Spleen (tissue), 11 donors: ENCODE data around the gene FLT4. TPM values are rescaled to one million over a fixed set of nuclear protein-coding genes. Genes with fewer than 3 reads are reported as not detected.

Source experiments
- DNase-seq: peaks from one replicate; pipeline ENCODE4 v3.0.0-alpha.2; 2020
- H3K27ac ChIP-seq, 8 donors: fragments of 200-600 bp; sonication (generic) in 7 of 8; 1 replicate in 4 of 8; 2 replicates in 4 of 8; pipeline versions ENCODE4 v1.5.0 to v1.8.0; 2016 to 2021; ENCODE audit warnings: inconsistent platforms in 4 of 8, mild to moderate bottlenecking in 4 of 8, moderate library complexity in 1 of 8
- H3K27me3 ChIP-seq, 7 donors: fragments of 200-600 bp; sonication (generic) in 6 of 7; replicated peaks in 1 of 7; 1 replicate in 4 of 7; 2 replicates in 3 of 7; pipeline versions ENCODE4 v1.5.0 to v1.8.0; 2016 to 2021; ENCODE audit warnings: inconsistent platforms in 3 of 7, mild to moderate bottlenecking in 1 of 7
- H3K36me3 ChIP-seq, 6 donors: fragments of 200-600 bp; sonication (generic) in 5 of 6; 1 replicate in 4 of 6; 2 replicates in 2 of 6; pipeline versions ENCODE4 v1.5.0 to v1.8.0; 2016 to 2021; ENCODE audit warnings: inconsistent platforms in 2 of 6
- H3K4me1 ChIP-seq, 6 donors: fragments of 200-600 bp; sonication (generic) in 5 of 6; 1 replicate in 3 of 6; 2 replicates in 3 of 6; pipeline versions ENCODE4 v1.5.0 to v1.8.0; 2016 to 2021; ENCODE audit warnings: inconsistent platforms in 3 of 6
- H3K4me3 ChIP-seq, 8 donors: fragments of 200-600 bp; sonication (generic) in 7 of 8; 1 replicate in 4 of 8; 2 replicates in 4 of 8; pipeline versions ENCODE4 v1.5.0 to v1.8.0; 2016 to 2021; ENCODE audit warnings: inconsistent platforms in 4 of 8, mild to moderate bottlenecking in 4 of 8, moderate library complexity in 2 of 8
- H3K9me3 ChIP-seq, 8 donors: fragments of 200-600 bp; sonication (generic) in 7 of 8; 1 replicate in 4 of 8; 2 replicates in 4 of 8; pipeline versions ENCODE4 v1.5.0 to v1.8.0; 2016 to 2021; ENCODE audit warnings: inconsistent platforms in 4 of 8
- CTCF ChIP-seq, 11 experiments: fragments of 200-600 bp in 7 of 11; fragments of 450-650 bp in 4 of 11; sonication (generic) in 4 of 11; IDR thresholded peaks in 8 of 11; conservative IDR thresholded peaks in 3 of 11; 1 replicate in 7 of 11; 2 replicates in 4 of 11; pipeline versions ENCODE4 v1.4.0 to v1.8.0; 2016 to 2021; ENCODE audit warnings: antibody characterized with exemption in 11 of 11, inconsistent platforms in 4 of 11, mild to moderate bottlenecking in 1 of 11
- POLR2A ChIP-seq, 3 donors: fragments of 450-650 bp; IDR thresholded peaks; one replicate each; pipeline ENCODE4 v1.5.1; 2017; ENCODE audit warnings: antibody characterized with exemption in 3 of 3, mild to moderate bottlenecking in 1 of 3
- POLR2AphosphoS5 ChIP-seq, 3 donors: sonication (generic); formaldehyde crosslinking; IDR thresholded peaks; one replicate each; pipeline ENCODE4 v1.5.1; 2017; ENCODE audit warnings: antibody characterized with exemption in 3 of 3
- WGBS, 5 donors: extraction: QIAGEN DNeasy Blood & Tissue Kit in 3 of 5; methylation state at CpG; one replicate each; pipeline versions ENCODE4 v1.1.5 to v1.1.7; 2013 to 2018; 5-methylcytosine and 5-hydroxymethylcytosine counted together
- intact Hi-C: fragments of 100-400 bp; cut with DNase I; formaldehyde crosslinking; loops from one replicate; pipeline ENCODE4 v1.15.0; 2023; ENCODE audit warnings: low total_unique reads
- polyA plus RNA-seq, 3 donors: library from polyadenylated mRNA; stranded (reverse); fragments of 200-250 nt; gene quantifications; one replicate each; pipeline ENCODE4 v1.2.1, GENCODE V29; 2013
- total RNA-seq, 7 donors: library from RNA; depleted of rRNA in 3 of 7; stranded (reverse); fragments of >200 nt in 3 of 7; fragmentation: NEBNext Ultra II Directional in 4 of 7; extraction: Animal tissue kit (Norgen Biotek cat#: 25700) in 4 of 7; gene quantifications; one replicate each; pipeline versions ENCODE4 v1.1.0 to v1.2.1, GENCODE V29; 2016 to 2021
- donor health status: healthy with polysubstance abuse.
- donor health status: DM: no; HTN: no; CAD: no; lungs with moderate emphysema.
- donor health status: DM: no; HTN: no; CAD: no.
- donor health status: Bipolar disorder and iron deficiency.
- donor health status: healthy.
- donor health status: DM: no; HTN: no; CAD: no.
- donor health status: DM: yes; HTN: yes; CAD: no.

The FLT4 gene
- total and polyA plus RNA-seq, 10 donors = 3.5 to 61.4 (median 34.8) TPM

GRCh38 chr5:180618829-180619562, 30.4 kb downstream of the FLT4 start:
- intact Hi-C loops = no loop called here
- no peak overlapping the region for H3K27ac ChIP-seq
- H3K27me3 ChIP-seq = peaks cover 0 to 27% (median 0%) of the 10 kb centered on the region in 7 donors
- H3K9me3 ChIP-seq = no peaks in the 10 kb centered on the region
- peaks cover 0 to 21% (median 11%) of the 10 kb centered on the region in 6 donors for H3K4me1 ChIP-seq
- no peak for DNase-seq
- peaks cover 0 to 43% (median 7%) of the 10 kb centered on the region in 6 donors for H3K36me3 ChIP-seq
- peak overlapping the region in 3 of 8 donors; percentile 12 to 55 (median 13) for H3K4me3 ChIP-seq
- TF ChIP-seq CTCF (IDR thresholded peaks at IDR 0.05 in 8 of 11, conservative IDR thresholded peaks at IDR 0.05 in 3 of 11) (peak in 1 of 11 experiments; percentile 30), POLR2A (IDR thresholded peaks at IDR 0.05) (no peak)
- WGBS, 5 donors = 43 to 58% (median 49%) methylated on average over 17 to 90 of the region's 90 CpGs

GRCh38 chr5:180618487-180618828, 30.9 kb downstream of the FLT4 start:
- H3K9me3 ChIP-seq = no peaks in the 10 kb centered on the region
- peaks cover 0 to 48% (median 7%) of the 10 kb centered on the region in 6 donors for H3K36me3 ChIP-seq
- 41 to 66% (median 61%) methylated on average over 4 to 15 of the region's 15 CpGs for WGBS, 5 donors
- peak overlapping the region in 3 of 8 donors; percentile 12 to 55 (median 13) for H3K4me3 ChIP-seq
- no peak for DNase-seq
- intact Hi-C loops = no loop called here
- peaks cover 0 to 15% (median 7%) of the 10 kb centered on the region in 6 donors for H3K4me1 ChIP-seq
- peaks cover 0 to 27% (median 0%) of the 10 kb centered on the region in 7 donors for H3K27me3 ChIP-seq
- H3K27ac ChIP-seq = no peak overlapping the region
- no peak for TF ChIP-seq POLR2AphosphoS5 (IDR thresholded peaks at IDR 0.05)
- TF ChIP-seq POLR2A (IDR thresholded peaks at IDR 0.05) = no peak
- no peak for TF ChIP-seq CTCF (IDR thresholded peaks at IDR 0.05 in 8 of 11, conservative IDR thresholded peaks at IDR 0.05 in 3 of 11)

DNA sequence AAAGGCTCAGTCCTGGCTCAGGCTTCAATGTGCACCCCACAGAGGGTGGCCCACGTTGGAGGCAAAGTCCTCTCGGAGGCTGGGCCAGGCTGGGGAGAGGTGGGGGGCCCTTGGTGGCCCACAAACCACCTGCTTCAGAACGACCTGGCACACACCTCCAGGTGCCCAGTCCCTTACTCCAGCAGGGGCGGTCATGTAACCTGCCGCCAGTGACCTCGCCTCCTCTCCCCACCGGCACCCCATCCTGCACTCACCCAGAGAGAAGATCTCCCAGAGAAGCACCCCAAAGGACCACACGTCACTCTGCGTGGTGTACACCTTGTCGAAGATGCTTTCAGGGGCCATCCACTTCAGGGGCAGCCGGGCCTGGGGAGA, 35.6 kb downstream of the FLT4 start:
- TF ChIP-seq POLR2A (IDR thresholded peaks at IDR 0.05) (no peak), CTCF (IDR thresholded peaks at IDR 0.05 in 8 of 11, conservative IDR thresholded peaks at IDR 0.05 in 3 of 11) (no peak), POLR2AphosphoS5 (IDR thresholded peaks at IDR 0.05) (no peak)
- WGBS, 5 donors = 75 to 90% (median 86%) methylated on average over 9 to 11 of the region's 11 CpGs
- peaks cover 0 to 5% (median 1%) of the 10 kb centered on the region in 6 donors for H3K4me1 ChIP-seq
- H3K27me3 ChIP-seq = peaks cover 0 to 12% (median 0%) of the 10 kb centered on the region in 7 donors
- intact Hi-C loops = no loop called here
- H3K4me3 ChIP-seq = no peak overlapping the region
- peaks cover 0 to 47% (median 7%) of the 10 kb centered on the region in 6 donors for H3K36me3 ChIP-seq
- DNase-seq = no peak
- H3K27ac ChIP-seq = no peak overlapping the region
- no peaks in the 10 kb centered on the region for H3K9me3 ChIP-seq

GRCh38 chr5:180613188-180613813, 36.1 kb downstream of the FLT4 start:
- Histone ChIP-seq H3K27ac (no peak overlapping the region), H3K36me3 (peaks cover 0 to 47% (median 5%) of the 10 kb centered on the region in 6 donors), H3K4me1 (no peaks in the 10 kb centered on the region), H3K27me3 (peaks cover 0 to 10% (median 0%) of the 10 kb centered on the region in 7 donors), H3K9me3 (no peaks in the 10 kb centered on the region), H3K4me3 (no peak overlapping the region)
- WGBS, 5 donors = 77 to 85% (median 83%) methylated on average over 18 to 19 of the region's 19 CpGs
- no peak for DNase-seq
- TF ChIP-seq POLR2AphosphoS5 (IDR thresholded peaks at IDR 0.05) (no peak), POLR2A (IDR thresholded peaks at IDR 0.05) (no peak), CTCF (IDR thresholded peaks at IDR 0.05 in 8 of 11, conservative IDR thresholded peaks at IDR 0.05 in 3 of 11) (no peak)
- intact Hi-C loops = no loop called here
